HEK293T (cell line): ENCODE measurements around the gene WDR37.

Experiments used
- BHLHE40 ChIP-seq: fragments of 450-650 bp; IDR thresholded peaks from 2 replicates; pipeline ENCODE4 v1.6.1; 2016; ENCODE audit warnings: mild to moderate bottlenecking, moderate library complexity, borderline replicate concordance
- TARDBP ChIP-seq: fragments of 450-650 bp; IDR thresholded peaks from 2 replicates; pipeline ENCODE4 v1.6.1; 2016

- TF ChIP-seq BHLHE40 (no peak), TARDBP (no peak)
These were observed 44.6 kb downstream of the WDR37 start for GRCh38 chr10:1100691-1101368.
